HepG2 (cell line): Measurements from ENCODE around the gene SMOC1. TPM values are rescaled to one million over a fixed set of nuclear protein-coding genes. Genes with fewer than 3 reads are reported as not detected.

Source experiments
- ATF1 ChIP-seq: IDR thresholded peaks from 2 replicates; pipeline ENCODE4 v1.6.1; 2016; ENCODE audit warnings: mild to moderate bottlenecking, control low read depth
- CC2D1A ChIP-seq: sonication (generic); formaldehyde crosslinking; IDR thresholded peaks from 2 replicates; pipeline ENCODE4 v1.8.1; 2023; ENCODE audit warnings: mild to moderate bottlenecking, missing genetic modification reagents
- IRF9 ChIP-seq: sonication (generic); formaldehyde crosslinking; IDR thresholded peaks from 2 replicates; pipeline ENCODE4 v1.8.0; 2022; ENCODE audit warnings: missing genetic modification reagents, mild to moderate bottlenecking, borderline replicate concordance
- KDM6A ChIP-seq: IDR thresholded peaks from 2 replicates; pipeline ENCODE4 v1.6.1; 2016; ENCODE audit warnings: low read depth
- NFIB ChIP-seq: sonication (generic); formaldehyde crosslinking; IDR thresholded peaks from 2 replicates; pipeline ENCODE4 v1.9.0; 2021; ENCODE audit warnings: missing genetic modification reagents, mild to moderate bottlenecking, borderline replicate concordance
- PBX2 ChIP-seq: IDR thresholded peaks from 2 replicates; pipeline ENCODE4 v1.6.1; 2016; ENCODE audit warnings: control low read depth
- RNF2 ChIP-seq: fragments of 450-650 bp; conservative IDR thresholded peaks from 2 replicates; pipeline ENCODE4 v1.6.1; 2016; ENCODE audit warnings: low read depth
- SAFB2 ChIP-seq: sonication (generic); formaldehyde crosslinking; IDR thresholded peaks from 2 replicates; pipeline ENCODE4 v1.5.1; 2020; ENCODE audit warnings: missing genetic modification reagents, low read depth, mild to moderate bottlenecking, borderline replicate concordance
- SOX6 ChIP-seq, 2 experiments: fragments of 450-650 bp in 1 of 2; sonication (generic) in 1 of 2; formaldehyde crosslinking in 1 of 2; IDR thresholded peaks; 2 replicates each; pipeline versions ENCODE4 v1.4.0 to v1.6.1; 2017 to 2020; ENCODE audit warnings: antibody characterized with exemption in 1 of 2, mild to moderate bottlenecking in 1 of 2, missing genetic modification reagents in 1 of 2
- TGIF2 ChIP-seq: IDR thresholded peaks from 2 replicates; pipeline ENCODE4 v1.6.1; 2016; ENCODE audit warnings: control low read depth, missing compliant biosample characterization
- TOPORS ChIP-seq: sonication (generic); formaldehyde crosslinking; IDR thresholded peaks from 2 replicates; pipeline ENCODE4 v1.8.0; 2023; ENCODE audit warnings: mild to moderate bottlenecking, missing genetic modification reagents
- YY1 ChIP-seq: IDR thresholded peaks from 2 replicates; pipeline ENCODE4 v1.6.1; 2011; ENCODE audit warnings: low read length, low read depth, moderate library complexity, mild to moderate bottlenecking; ENCODE audit not compliant: insufficient read depth, insufficient replicate concordance
- ZBTB43 ChIP-seq: sonication (generic); formaldehyde crosslinking; conservative IDR thresholded peaks from 2 replicates; pipeline ENCODE4 v1.4.0; 2020; ENCODE audit warnings: missing genetic modification reagents
- ZGPAT ChIP-seq: IDR thresholded peaks from 2 replicates; pipeline ENCODE4 v1.6.1; 2016; ENCODE audit warnings: mild to moderate bottlenecking
- ZNF224 ChIP-seq: sonication (generic); formaldehyde crosslinking; IDR thresholded peaks from 2 replicates; pipeline ENCODE4 v1.5.0; 2020; ENCODE audit warnings: mild to moderate bottlenecking, missing genetic modification reagents
- ZNF292 ChIP-seq: sonication (generic); formaldehyde crosslinking; IDR thresholded peaks from 2 replicates; pipeline ENCODE4 v1.8.1; 2022; ENCODE audit warnings: mild to moderate bottlenecking, low read depth, missing genetic modification reagents, borderline replicate concordance
- ZNF616 ChIP-seq: sonication (generic); formaldehyde crosslinking; IDR thresholded peaks from 2 replicates; pipeline ENCODE4 v1.5.0; 2020; ENCODE audit warnings: low read depth, mild to moderate bottlenecking, missing genetic modification reagents
- ZNF652 ChIP-seq: IDR thresholded peaks from 2 replicates; pipeline ENCODE4 v1.6.1; 2016; ENCODE audit warnings: low read depth, borderline replicate concordance
- ZNF740 ChIP-seq: sonication (generic); formaldehyde crosslinking; IDR thresholded peaks from 2 replicates; pipeline ENCODE4 v1.4.0; 2020; ENCODE audit warnings: missing genetic modification reagents
- ZNF747 ChIP-seq: sonication (generic); formaldehyde crosslinking; IDR thresholded peaks from 2 replicates; pipeline ENCODE4 v1.8.1; 2023; ENCODE audit warnings: missing genetic modification reagents, mild to moderate bottlenecking, borderline replicate concordance
- ZNF761 ChIP-seq: sonication (generic); formaldehyde crosslinking; conservative IDR thresholded peaks from 2 replicates; pipeline ENCODE4 v1.4.0; 2020; ENCODE audit warnings: mild to moderate bottlenecking, missing genetic modification reagents
- ZNF850 ChIP-seq: sonication (generic); formaldehyde crosslinking; conservative IDR thresholded peaks from 2 replicates; pipeline ENCODE4 v1.9.0; 2021; ENCODE audit warnings: mild to moderate bottlenecking, missing genetic modification reagents
- polyA plus RNA-seq, 8 experiments: library from polyadenylated mRNA; depleted of rRNA in 3 of 8; stranded (reverse) in 7 of 8; unstranded in 1 of 8; fragments of >200 nt; fragmentation: Illumina TruSeq in 4 of 8; extraction: Trizol in 4 of 8; gene quantifications; 2 replicates each; pipeline versions ENCODE4 v1.2.1 to v1.2.3, GENCODE V29; 2011 to 2016; ENCODE audit warnings: low read depth in 4 of 8, missing spikeins in 1 of 8, mixed read lengths in 1 of 8; ENCODE audit not compliant: insufficient read depth in 1 of 8
- total RNA-seq, 5 experiments: library from RNA; depleted of rRNA; stranded (reverse); fragments of >200 nt; fragmentation: Illumina TruSeq; extraction: Trizol; gene quantifications; 2 replicates each; pipeline ENCODE4 v1.2.3, GENCODE V29; 2016; ENCODE audit warnings: low read depth in 1 of 5
- TF ChIP-seq, protein P1 (sequence below): sonication (generic); formaldehyde crosslinking; conservative IDR thresholded peaks from 2 replicates; pipeline ENCODE4 v1.4.0; 2020; ENCODE audit warnings: missing genetic modification reagents

The SMOC1 gene
- total and polyA plus RNA-seq, 2 of the 13 experiments (the other 11 are each of a cell fraction or from before 2014, with no cell fraction given): 17.8 to 35.6 TPM

DNA sequence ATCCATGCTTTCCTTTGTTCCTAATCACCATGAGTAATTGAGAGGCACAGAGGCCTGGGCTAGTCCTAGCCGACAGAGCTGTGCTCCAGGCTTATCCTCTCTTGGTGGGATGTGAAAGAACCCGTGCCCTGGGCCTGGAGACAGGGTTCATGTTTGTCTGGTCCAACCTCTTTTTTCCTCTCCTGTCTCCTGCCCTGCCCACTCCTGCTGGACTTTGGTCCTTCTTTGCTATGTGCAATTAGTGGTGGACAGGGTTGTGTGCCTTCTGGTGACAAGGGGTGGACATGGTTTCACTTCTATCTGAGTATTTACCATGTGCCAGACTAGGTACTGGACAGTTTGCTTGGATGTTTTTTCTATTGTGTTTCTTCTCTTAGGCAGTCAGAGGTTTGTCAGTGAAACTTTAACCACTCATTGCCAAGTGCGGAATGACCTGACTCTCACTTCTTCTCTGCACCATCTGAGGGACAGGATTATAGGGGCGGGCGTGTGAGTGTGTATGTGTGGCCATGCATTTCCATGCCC, 126.1 kb downstream of the SMOC1 start (continued):
- TF ChIP-seq NFIB (CRISPR knock-in tag) (no peak), YY1 (peak; percentile 26), ZNF292 (CRISPR knock-in tag) (peak; percentile 84; the same call in 1 of the 2 replicates), PBX2 (CRISPR knock-in tag) (no peak), ZNF652 (CRISPR knock-in tag) (peak; percentile 82), ZGPAT (CRISPR knock-in tag) (peak; percentile 70), SOX6 (IDR thresholded peaks at IDR 0.05) (no peak), SOX6 (CRISPR knock-in tag; IDR thresholded peaks at IDR 0.05) (peak; percentile 96), ZNF850 (CRISPR knock-in tag) (no peak), TGIF2 (CRISPR knock-in tag) (peak; percentile 93), ZNF224 (CRISPR knock-in tag) (no peak), ZNF761 (CRISPR knock-in tag) (peak; percentile 74; the same call in 1 of the 2 replicates), ZNF616 (CRISPR knock-in tag) (no peak), KDM6A (CRISPR knock-in tag) (peak; percentile 90; the same call in 1 of the 2 replicates), ZNF740 (CRISPR knock-in tag) (no peak), ATF1 (CRISPR knock-in tag) (0 out of 2 replicates have a peak, but pooled peaks have one; percentile 18), TOPORS (CRISPR knock-in tag) (no peak), SAFB2 (CRISPR knock-in tag) (no peak; the same call in 1 of the 2 replicates), ZBTB43 (CRISPR knock-in tag) (0 out of 2 replicates have a peak, but pooled peaks have one; percentile 50), RNF2 (no peak), ZNF747 (CRISPR knock-in tag) (peak; percentile 74; the same call in 1 of the 2 replicates), CC2D1A (CRISPR knock-in tag) (no peak), IRF9 (peak; percentile 45; the same call in 1 of the 2 replicates)
- TF ChIP-seq, protein P1, sequence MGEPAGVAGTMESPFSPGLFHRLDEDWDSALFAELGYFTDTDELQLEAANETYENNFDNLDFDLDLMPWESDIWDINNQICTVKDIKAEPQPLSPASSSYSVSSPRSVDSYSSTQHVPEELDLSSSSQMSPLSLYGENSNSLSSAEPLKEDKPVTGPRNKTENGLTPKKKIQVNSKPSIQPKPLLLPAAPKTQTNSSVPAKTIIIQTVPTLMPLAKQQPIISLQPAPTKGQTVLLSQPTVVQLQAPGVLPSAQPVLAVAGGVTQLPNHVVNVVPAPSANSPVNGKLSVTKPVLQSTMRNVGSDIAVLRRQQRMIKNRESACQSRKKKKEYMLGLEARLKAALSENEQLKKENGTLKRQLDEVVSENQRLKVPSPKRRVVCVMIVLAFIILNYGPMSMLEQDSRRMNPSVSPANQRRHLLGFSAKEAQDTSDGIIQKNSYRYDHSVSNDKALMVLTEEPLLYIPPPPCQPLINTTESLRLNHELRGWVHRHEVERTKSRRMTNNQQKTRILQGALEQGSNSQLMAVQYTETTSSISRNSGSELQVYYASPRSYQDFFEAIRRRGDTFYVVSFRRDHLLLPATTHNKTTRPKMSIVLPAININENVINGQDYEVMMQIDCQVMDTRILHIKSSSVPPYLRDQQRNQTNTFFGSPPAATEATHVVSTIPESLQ: peak; percentile 41; the same call in 1 of the 2 replicates
